GM19238 (cell line): ENCODE data around the gene HECTD3.
"Not testable (repeated sequence)": the region's sequence is repeated elsewhere in the genome, so short reads cannot be mapped to it uniquely, and the experiment has no call there.

Experiments used
- DNase-seq: peaks from one replicate; pipeline ENCODE4 v3.0.0; 2011; ENCODE audit warnings: low spot score; ENCODE audit not compliant: insufficient read length

HECTD3 gene

DNA sequence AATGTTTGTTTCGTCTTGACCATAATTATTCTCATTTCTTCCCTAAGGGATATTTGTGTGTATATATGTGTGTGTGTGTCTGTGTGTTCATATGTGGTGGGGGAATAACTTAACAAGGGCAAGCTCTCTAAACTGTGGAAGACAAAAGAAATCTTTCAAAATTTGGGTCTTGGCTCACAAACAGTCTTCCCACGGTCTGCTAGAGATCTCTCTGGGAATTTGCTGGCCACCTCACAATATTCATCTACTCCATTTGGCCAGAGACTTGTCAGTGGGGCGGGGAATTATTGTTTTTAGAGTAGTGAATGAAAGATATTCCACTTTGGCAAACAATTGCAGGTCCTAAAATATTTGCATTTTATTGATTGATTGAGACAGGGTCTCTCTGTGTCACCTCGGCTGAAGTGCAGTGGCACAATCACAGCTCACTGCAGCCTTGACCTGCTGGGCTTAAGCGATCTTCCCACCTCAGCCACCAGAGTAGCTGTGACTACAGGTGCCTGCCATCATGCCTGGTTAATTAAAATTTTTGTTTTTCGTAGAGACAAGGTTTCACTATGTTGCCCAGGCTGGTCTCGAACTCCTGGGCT is 16.7 kb downstream of the HECTD3 start:
- DNase-seq = no peak

DNA sequence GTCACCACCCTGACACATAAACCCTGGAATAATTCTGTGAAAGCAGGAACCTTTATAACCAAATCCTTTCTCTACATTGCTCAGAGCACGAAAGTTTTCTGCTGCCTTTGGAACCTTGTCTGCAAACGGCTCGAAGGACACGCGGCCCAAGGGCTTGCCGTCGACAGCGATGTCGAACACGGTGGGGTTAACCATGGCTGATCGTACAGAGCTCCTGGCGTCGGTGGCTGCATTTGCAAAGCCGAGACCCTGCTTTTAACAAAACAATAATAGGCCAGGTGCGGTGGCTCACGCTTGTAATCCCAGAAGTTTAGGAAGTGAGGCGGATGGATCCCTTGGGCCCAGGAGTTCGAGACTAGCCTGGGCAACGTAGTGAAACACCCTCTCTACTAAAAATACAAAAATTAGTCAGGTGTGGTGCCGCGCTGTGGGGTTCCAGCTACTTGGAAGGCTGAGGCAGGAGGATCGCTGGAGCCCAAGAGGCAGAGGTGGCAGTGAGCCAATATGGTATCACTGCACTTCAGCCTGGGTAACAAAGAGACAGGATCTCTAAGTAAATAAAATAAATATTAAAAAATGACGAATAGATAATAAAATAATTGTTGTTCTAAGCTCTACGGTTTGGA is 22.5 kb downstream of the HECTD3 start:
- no peak for DNase-seq

DNA sequence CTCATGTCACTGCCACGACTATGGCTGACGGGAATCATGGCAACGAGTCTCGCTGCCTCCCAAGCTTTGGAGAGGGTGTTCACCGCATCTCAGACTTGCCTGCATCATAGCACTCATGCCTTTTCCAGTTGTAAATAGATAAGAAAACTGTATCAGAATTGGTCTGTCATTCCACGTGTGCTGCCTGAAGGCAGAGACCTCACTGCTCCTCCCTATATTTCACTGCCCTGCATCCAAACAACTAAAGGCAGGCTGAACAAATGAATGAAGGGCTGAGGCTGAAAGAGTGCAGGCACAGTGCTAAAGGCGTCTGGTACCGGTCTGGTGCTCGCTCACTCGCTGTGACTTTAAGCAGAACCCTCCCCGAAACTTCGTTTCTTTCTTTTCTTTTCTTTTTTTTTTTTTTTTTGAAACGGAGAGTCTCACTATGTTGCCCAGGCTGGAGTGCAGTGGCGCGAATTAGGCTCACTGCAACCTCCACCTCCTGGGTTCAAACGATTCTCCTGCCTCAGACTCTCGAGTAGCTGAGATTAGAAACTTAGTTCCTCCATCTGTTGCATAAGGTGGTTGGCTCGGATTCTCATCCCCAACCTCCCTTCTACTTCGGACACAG is 25.3 kb downstream of the HECTD3 start:
- no peak for DNase-seq

DNA sequence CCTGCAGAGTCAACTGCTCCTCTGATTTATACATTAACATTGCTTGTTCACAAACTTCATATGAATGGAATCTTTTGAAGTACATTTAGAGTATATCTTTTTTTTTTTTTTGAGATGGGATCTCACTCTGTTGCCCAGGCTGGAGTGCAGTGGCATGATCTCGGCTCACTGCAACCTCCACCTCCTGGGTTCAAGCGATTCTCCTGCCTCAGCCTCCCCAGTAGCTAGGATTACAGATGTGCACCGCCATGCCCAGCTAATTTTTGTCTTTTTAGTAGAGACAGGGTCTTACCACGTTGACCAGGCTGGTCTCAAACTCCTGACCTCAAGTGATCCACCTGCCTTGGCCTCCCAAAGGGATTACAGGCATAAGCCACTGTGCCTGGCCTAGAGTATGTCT is 33.8 kb downstream of the HECTD3 start:
- DNase-seq = not testable (repeated sequence)

DNA sequence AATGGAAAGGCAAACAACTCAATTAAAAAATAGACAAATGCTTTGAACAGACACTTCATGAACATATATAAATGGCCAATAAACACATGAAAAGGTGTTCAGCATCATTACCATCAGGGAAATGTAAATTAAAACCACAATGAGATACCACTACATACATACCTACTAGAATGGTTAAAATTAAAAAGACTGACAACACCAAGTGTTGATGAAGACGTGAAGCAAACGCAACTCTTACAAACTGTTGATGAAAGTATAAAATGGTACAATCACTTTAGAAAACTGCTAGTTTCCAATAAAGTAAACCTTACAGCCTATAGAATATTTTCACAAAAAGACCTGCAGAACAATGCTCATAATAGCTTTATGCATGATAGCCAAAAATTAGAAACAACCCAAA is 34.9 kb downstream of the HECTD3 start:
- DNase-seq = no peak

DNA sequence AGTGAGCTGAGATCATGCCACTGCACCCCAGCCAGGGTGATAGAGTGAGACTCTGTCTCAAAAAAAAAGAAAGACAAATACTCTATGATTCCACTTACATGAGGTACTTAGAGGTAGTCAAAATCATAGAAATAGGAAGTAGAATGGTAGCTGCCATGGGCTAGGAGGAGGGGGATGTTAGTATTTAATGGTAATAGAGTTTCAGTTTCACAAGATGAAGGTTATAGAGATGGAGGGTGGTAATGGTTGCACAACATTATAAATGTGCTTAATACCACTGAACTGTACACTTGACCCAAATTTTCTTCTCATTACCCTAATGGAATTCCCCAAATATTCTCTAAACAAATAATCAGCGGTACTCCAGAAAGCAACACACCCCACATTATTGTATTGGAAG is 37.5 kb downstream of the HECTD3 start:
- DNase-seq = no peak

DNA sequence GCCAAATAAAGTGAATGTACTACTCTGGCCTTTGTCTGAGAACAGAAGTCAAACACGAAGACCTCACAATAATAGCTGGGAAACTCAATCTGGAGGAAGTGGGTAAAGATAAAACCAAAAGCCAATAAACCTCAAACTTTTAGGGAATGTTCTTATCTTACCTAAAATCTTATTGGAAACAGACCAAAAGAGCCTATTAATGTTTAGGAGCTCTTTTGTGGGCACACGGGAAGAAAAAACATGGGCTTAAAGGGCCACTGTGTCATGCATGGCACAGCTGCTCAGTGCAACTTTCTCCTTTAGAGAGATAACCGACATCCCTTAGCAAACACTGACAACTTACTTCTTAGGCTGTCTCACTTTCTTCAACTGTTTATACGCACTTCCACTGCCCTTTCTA is 40.8 kb downstream of the HECTD3 start:
- no peak for DNase-seq

DNA sequence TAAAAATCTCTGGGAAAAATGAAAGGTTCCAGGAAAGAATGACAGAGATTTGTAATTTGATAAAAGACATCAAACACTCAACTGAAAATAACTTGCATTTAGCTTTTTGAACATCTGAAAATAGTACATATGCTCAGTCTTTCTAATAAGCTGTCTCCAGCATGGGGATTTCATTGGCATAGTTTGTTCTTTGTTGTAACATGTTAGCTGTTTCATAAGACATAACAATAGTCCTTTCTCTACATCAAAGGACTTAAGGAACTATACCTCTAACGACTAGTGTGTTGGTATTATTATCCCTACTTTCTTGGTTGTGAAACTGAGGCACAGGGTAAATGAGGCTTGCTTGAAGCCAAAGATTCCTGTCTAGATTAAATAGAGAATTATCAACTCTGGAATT is 46.7 kb downstream of the HECTD3 start:
- no peak for DNase-seq

DNA sequence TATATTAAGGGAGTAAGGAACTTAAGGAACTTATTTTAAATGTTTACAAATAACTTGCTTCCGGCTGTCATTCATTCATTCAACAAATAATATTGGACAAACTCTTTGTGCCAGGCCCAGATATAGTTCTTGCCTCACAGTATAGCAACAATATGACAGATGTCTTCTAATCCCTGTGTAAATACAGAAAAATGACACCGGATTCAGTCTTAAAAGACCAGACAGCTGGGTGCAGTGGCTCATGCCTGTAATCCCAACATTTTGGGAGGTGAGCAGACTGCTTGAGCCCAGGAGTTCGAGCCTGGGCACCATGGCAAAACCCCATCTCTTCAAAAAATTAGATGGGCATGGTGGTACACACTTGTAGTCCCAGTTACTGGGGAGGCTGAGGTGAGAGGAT is 48.4 kb downstream of the HECTD3 start:
- DNase-seq = no peak

DNA sequence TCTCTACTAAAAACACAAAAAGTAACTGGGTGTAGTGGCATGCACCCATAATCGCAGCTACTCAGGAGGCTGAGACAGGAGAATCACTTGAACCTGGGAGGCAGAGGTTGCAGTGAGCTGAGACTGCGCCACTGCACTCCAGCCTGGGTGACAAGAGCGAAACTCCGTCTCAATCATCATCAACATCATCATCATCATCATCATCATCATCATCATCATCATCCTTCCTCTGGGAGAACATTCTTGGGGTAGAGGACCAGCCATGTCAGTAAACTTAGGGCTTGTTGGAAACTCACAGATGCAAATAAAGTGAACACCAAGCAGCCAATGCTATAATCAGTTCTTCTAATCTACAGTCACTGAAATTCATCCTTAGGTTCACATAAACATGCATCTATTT is 49.1 kb downstream of the HECTD3 start:
- DNase-seq = not testable (repeated sequence)

DNA sequence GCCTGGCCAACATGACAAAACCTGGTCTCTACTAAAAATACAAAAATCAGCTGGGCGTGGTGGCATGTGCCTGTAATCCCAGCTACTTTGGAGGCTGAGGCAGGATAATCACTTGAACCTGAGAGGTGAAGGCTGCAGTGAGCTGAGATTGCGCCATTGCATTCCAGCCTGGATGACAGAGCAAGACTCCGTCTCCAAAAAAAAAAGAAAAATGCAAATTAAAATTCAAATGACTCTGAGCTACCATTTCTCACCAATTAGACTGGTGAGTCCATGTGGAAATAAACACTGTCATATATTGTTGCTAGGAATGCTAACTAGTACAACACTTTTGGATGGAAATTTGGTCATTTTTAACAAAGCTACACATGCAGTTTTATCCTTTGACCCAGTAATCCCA is 53.6 kb downstream of the HECTD3 start:
- not testable (repeated sequence) for DNase-seq

DNA sequence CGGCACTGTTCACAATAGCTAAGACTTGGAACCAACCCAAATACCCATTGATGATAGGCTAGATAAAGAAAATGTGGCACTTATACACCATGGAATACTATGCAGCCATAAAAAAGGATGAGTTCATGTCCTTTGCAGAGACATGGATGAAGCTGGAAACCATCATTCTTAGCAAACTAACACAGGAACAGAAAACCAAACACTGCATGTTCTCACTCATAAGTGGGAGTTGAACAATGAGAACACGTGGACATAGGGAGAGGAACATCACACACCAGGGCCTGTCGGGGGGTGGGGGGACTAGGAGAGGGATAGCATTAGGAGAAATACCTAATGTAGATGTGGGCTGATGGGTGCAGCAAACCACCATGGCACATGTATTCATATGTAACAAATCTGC is 55.0 kb downstream of the HECTD3 start:
- DNase-seq = not testable (repeated sequence)
